ENCODE measurements around the gene LRRC51. TPM values are rescaled to one million over a fixed set of nuclear protein-coding genes. Genes with fewer than 3 reads are reported as not detected.

LRRC51 gene, protein sequence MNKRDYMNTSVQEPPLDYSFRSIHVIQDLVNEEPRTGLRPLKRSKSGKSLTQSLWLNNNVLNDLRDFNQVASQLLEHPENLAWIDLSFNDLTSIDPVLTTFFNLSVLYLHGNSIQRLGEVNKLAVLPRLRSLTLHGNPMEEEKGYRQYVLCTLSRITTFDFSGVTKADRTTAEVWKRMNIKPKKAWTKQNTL
- total RNA-seq, result 3.2 and 4.8 TPM in 2 replicates

DNA sequence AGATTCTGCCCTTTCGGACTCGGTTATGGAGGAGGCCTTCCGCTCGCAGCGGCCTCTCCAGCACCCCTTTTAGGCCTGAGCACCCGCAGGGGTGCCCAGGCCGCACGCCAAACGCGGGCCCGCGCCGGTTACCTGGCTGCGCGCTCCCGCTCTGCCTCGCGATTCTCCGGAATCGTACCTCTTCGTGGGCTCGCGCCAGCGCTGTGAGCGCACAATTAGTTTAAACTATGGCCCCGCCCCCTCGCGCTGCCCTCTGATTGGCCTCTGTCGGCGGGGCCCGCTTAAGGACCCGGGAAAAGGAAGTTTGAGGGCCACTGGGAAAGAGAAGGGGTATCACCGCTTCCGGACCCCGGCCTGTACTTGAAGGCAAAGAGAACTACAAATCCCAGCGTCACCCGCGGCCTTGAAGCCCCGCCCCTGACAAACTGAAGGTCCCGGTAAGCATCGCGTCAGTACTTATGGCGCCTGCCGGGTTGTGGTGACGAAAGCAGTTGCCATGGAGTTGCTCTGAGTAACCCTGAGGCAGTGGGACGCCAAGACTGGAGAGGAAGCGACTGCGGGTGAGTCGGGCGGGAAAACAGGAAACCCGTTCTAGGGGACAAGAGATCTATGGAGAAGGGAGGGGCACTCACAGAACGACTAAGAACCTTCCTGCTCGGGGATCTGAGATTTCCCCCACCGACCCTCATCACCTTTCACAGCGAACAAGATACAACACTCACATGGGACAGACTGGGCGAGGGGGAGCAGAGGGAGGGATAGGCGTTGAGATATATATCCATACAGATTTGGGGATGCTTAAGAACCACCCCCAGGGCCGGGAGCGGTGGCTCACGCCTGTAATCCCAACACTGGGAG lies at the start of gene LRRC51, which contains the start of gene NUMA1:
TSS of gene LRRC51 (plus strand) at position 525 of the 858 bp plus-strand sequence. CDS start 8,234 bp downstream, outside the sequence.
TSS of gene NUMA1 (minus strand) at position 217 of the 858 bp plus-strand sequence. CDS start 44,599 bp downstream, outside the sequence.

DNA sequence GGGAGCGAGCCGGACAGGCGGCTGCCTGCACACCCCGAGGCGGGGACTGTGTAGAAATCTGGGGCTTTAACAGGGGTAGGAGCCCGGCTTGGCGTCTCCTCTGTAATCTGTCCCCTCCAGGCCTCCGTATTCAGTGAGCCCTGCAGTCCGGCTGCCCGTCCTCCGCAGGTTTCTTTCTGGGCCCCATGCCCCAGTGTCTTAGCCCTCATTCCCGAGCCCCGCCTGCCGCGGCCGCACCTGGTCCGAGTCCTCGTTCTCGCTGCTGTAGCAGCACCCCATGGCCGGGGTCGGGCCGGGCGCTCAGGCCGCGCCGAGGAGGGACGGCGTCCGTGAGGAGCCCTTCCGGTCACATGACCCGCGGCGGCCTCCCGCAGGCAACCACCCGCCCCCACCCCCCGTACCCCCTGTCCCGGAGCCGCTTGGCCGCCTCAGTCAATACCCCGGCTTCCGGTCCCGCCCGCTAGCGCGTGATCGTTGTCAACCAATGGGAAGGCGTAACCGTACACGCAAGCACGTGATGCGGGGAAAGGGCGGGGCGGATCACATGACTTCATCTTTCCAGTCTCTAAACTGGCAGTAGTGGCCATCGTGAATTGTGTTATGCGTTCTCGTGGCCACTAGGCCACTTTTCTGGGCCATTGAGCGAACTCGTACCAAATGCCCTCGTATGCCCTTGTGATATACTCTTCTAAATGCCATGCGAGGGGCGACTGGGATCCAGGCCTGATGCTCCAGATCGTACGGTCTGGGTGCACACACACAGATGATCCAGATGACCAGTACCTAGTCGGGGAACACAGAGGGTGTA lies 22.5 kb downstream of the LRRC51 start, which contains the start of gene LAMTOR1:
TSS of gene LAMTOR1 (minus strand) at position 352 of the 808 bp plus-strand sequence. CDS start at position 279, 73 bp downstream.

DNA sequence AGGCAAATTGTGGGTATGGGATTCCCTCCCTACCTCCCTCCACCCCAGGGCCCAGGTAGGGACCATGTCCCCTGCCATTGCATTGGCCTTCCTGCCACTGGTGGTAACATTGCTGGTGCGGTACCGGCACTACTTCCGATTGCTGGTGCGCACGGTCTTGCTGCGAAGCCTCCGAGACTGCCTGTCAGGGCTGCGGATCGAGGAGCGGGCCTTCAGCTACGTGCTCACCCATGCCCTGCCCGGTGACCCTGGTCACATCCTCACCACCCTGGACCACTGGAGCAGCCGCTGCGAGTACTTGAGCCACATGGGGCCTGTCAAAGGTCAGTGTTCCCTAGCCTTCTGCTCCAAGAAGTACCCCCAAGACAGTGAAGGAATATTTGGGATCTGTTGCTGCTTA lies 25.2 kb downstream of the LRRC51 start, which contains the start of gene TOMT:
TSS of gene TOMT (plus strand) at position 37 of the 400 bp plus-strand sequence. CDS start at position 65, 28 bp downstream.

GRCh38 chr11:72112143-72112977 lies 31.7 kb downstream of the LRRC51 start, which contains the start of gene ANAPC15:
Gene ANAPC15, minus strand, starts transcription at chr11:72112695. Its CDS starts 1,419 bp downstream, at chr11:72111276.

DNA sequence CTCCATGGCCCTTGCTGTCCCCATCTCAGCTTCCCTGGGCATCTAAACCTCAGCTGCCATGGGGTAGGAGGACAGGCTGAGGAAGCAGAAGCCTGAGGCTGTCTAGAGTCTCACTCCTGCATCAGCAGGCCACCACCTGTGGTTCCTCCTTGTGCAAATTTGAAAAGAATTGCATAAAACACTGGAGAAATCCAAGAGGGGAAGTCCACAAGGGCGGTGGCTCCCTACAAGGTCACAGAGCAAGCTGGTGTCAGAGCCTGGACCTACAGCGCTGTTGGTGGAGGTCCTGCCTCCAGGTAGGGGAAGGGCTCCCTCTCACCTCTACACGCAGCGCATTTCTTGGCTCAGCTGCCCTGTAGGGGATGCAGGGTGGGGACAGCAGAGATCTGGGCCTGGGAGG lies 54.8 kb downstream of the LRRC51 start, which contains the start of gene FOLR3:
TSS of gene FOLR3 (plus strand) at position 253 of the 400 bp plus-strand sequence. CDS start 228 bp downstream, outside the sequence.

Other genes with a start within 250 kb of the LRRC51 start
- not detected in 2 replicates for gene DEFB108B, start 247.7 kb upstream of the LRRC51 start, total RNA-seq
- gene DEFB131B, start 202.4 kb upstream of the LRRC51 start, total RNA-seq, result not detected in 2 replicates
- 2.2 and 7.5 TPM in 2 replicates for gene XNDC1N, start 152.3 kb upstream of the LRRC51 start, total RNA-seq
- 11.5 and 28.4 TPM in 2 replicates for gene RNF121, start 151.8 kb upstream of the LRRC51 start, total RNA-seq
- 0.24 and 0.64 TPM in 2 replicates for gene IL18BP, start 81.9 kb upstream of the LRRC51 start, total RNA-seq
- gene NUMA1, start 308 bp upstream of the LRRC51 start, total RNA-seq, result 53.3 and 90.4 TPM in 2 replicates
- gene LAMTOR1, start 22.4 kb downstream of the LRRC51 start, total RNA-seq, result 81.2 and 103 TPM in 2 replicates
- gene TOMT, start 25.1 kb downstream of the LRRC51 start, total RNA-seq, result not detected in 2 replicates
- gene ANAPC15, start 31.8 kb downstream of the LRRC51 start, total RNA-seq, result 14.3 and 15.2 TPM in 2 replicates
- gene FOLR3, start 54.9 kb downstream of the LRRC51 start, total RNA-seq, result 10.7 and 14.2 TPM in 2 replicates
- 2.1 and 5.3 TPM in 2 replicates for gene FOLR1, start 111.3 kb downstream of the LRRC51 start, total RNA-seq
- gene FOLR2, start 135.9 kb downstream of the LRRC51 start, total RNA-seq, result not detected in 2 replicates
- gene INPPL1, start 143.9 kb downstream of the LRRC51 start, total RNA-seq, result 18.1 and 28.9 TPM in 2 replicates
- not detected in 2 replicates for gene PHOX2A, start 163.3 kb downstream of the LRRC51 start, total RNA-seq